Liver (tissue), 9 donors: ENCODE results near the gene ALB. TPM values are rescaled to one million over a fixed set of nuclear protein-coding genes. Genes with fewer than 3 reads are reported as not detected.

ENCODE experiments used
- DNase-seq: peaks from one replicate; pipeline ENCODE4 v3.0.0-alpha.2; 2017; ENCODE audit warnings: low spot score
- H3K27ac ChIP-seq, 2 donors: one replicate each; pipeline ENCODE4 v1.7.0; 2013; ENCODE audit warnings: inconsistent platforms in 2 of 2, low read length in 2 of 2, control low read depth in 1 of 2, low read depth in 1 of 2, mild to moderate bottlenecking in 1 of 2
- H3K27me3 ChIP-seq, 4 donors: one replicate each; pipeline versions ENCODE4 v1.6.1 to v1.7.0; 2013; ENCODE audit warnings: low read length in 3 of 4, inconsistent platforms in 1 of 4, mild to moderate bottlenecking in 1 of 4, moderate library complexity in 1 of 4; ENCODE audit not compliant: control insufficient read depth in 4 of 4, insufficient read depth in 4 of 4
- H3K36me3 ChIP-seq, 4 donors: one replicate each; pipeline versions ENCODE4 v1.6.1 to v1.7.0; 2013; ENCODE audit warnings: low read length in 3 of 4, mild to moderate bottlenecking in 3 of 4, low read depth in 1 of 4, moderate library complexity in 1 of 4; ENCODE audit not compliant: control insufficient read depth in 4 of 4, insufficient read depth in 3 of 4
- H3K4me1 ChIP-seq, 4 donors: one replicate each; pipeline versions ENCODE4 v1.6.1 to v1.7.0; 2013; ENCODE audit warnings: low read length in 3 of 4, mild to moderate bottlenecking in 3 of 4, moderate library complexity in 1 of 4; ENCODE audit not compliant: control insufficient read depth in 4 of 4, insufficient read depth in 4 of 4
- H3K4me3 ChIP-seq, 3 donors: one replicate each; pipeline versions ENCODE4 v1.6.1 to v1.7.0; 2013; ENCODE audit warnings: low read length in 3 of 3, control low read depth in 1 of 3, low read depth in 1 of 3, mild to moderate bottlenecking in 1 of 3
- H3K9ac ChIP-seq, 2 donors: one replicate each; pipeline ENCODE4 v1.7.0; 2013; ENCODE audit warnings: low read length in 2 of 2, mild to moderate bottlenecking in 2 of 2, moderate library complexity in 2 of 2, control low read depth in 1 of 2, low read depth in 1 of 2
- H3K9me3 ChIP-seq, 4 donors: one replicate each; pipeline versions ENCODE4 v1.6.1 to v1.7.0; 2013; ENCODE audit warnings: low read length in 3 of 4; ENCODE audit not compliant: control insufficient read depth in 4 of 4
- CTCF ChIP-seq: fragments of 150-350 bp; IDR thresholded peaks from 2 replicates; pipeline ENCODE4 v1.5.1; 2017; ENCODE audit warnings: improper control_type of control experiment, low read depth, low read length; ENCODE audit not compliant: missing input control
- EGR1 ChIP-seq, 2 donors: IDR thresholded peaks; 2 replicates each; pipeline ENCODE4 v1.6.1; 2016 to 2018; ENCODE audit warnings: antibody characterized with exemption in 2 of 2, low read depth in 2 of 2
- FOXA1 ChIP-seq: IDR thresholded peaks from 2 replicates; pipeline ENCODE4 v1.6.1; 2016; ENCODE audit warnings: antibody characterized with exemption
- FOXA2 ChIP-seq: IDR thresholded peaks from 2 replicates; pipeline ENCODE4 v1.6.1; 2016; ENCODE audit warnings: antibody characterized with exemption
- GABPA ChIP-seq, 2 donors: IDR thresholded peaks in 1 of 2; conservative IDR thresholded peaks in 1 of 2; 2 replicates each; pipeline ENCODE4 v1.6.1; 2016; ENCODE audit warnings: antibody characterized with exemption in 2 of 2, mild to moderate bottlenecking in 1 of 2, moderate library complexity in 1 of 2
- HNF4A ChIP-seq, 2 donors: conservative IDR thresholded peaks; 2 replicates each; pipeline ENCODE4 v1.6.1; 2016; ENCODE audit warnings: antibody characterized with exemption in 2 of 2, mild to moderate bottlenecking in 2 of 2
- HNF4G ChIP-seq: IDR thresholded peaks from 2 replicates; pipeline ENCODE4 v1.6.1; 2016; ENCODE audit warnings: antibody characterized with exemption
- JUND ChIP-seq, 2 donors: IDR thresholded peaks; 2 replicates each; pipeline ENCODE4 v1.6.1; 2016; ENCODE audit warnings: antibody characterized with exemption in 2 of 2
- NR2F2 ChIP-seq: IDR thresholded peaks from 2 replicates; pipeline ENCODE4 v1.6.1; 2016; ENCODE audit warnings: antibody characterized with exemption
- RAD21 ChIP-seq, 2 donors: IDR thresholded peaks; 2 replicates each; pipeline ENCODE4 v1.6.1; 2016; ENCODE audit warnings: antibody characterized with exemption in 2 of 2, mild to moderate bottlenecking in 2 of 2
- SP1 ChIP-seq: IDR thresholded peaks from 2 replicates; pipeline ENCODE4 v1.6.1; 2018; ENCODE audit warnings: antibody characterized with exemption, mild to moderate bottlenecking
- YY1 ChIP-seq: IDR thresholded peaks from 2 replicates; pipeline ENCODE4 v1.6.1; 2016; ENCODE audit warnings: antibody characterized with exemption, mild to moderate bottlenecking
- WGBS: extraction: QIAGEN DNeasy Blood & Tissue Kit; methylation state at CpG from one replicate; pipeline ENCODE4 v1.1.7; 2013; 5-methylcytosine and 5-hydroxymethylcytosine counted together
- polyA plus RNA-seq, 2 donors: library from polyadenylated mRNA; stranded (reverse) in 1 of 2; unstranded in 1 of 2; fragments of 200-250 nt in 1 of 2; fragments of >200 nt in 1 of 2; fragmentation: Nextera tagmentation in 1 of 2; extraction: Ambion mirVana in 1 of 2; gene quantifications; one replicate each; pipeline versions ENCODE4 v1.2.1 to v1.2.3, GENCODE V29; 2013 to 2015
- total RNA-seq, 2 donors: library from RNA; depleted of rRNA; stranded (reverse); fragments of >200 nt; gene quantifications; one replicate each; pipeline ENCODE4 v1.2.3, GENCODE V29; 2014
- TF ChIP-seq, protein P1 (sequence below): IDR thresholded peaks from 2 replicates; pipeline ENCODE4 v1.6.1; 2016; ENCODE audit warnings: antibody characterized with exemption
- TF ChIP-seq, protein P2 (sequence below): IDR thresholded peaks from 2 replicates; pipeline ENCODE4 v1.6.1; 2016; ENCODE audit warnings: antibody characterized with exemption
- donor health status: healthy.
- donor health status: healthy.
- donor health status: healthy.
- donor health status: healthy.
- donor health status: healthy.

Gene ALB
- total and polyA plus RNA-seq, 4 donors = 33,161 to 59,987 (median 35,513) TPM

DNA sequence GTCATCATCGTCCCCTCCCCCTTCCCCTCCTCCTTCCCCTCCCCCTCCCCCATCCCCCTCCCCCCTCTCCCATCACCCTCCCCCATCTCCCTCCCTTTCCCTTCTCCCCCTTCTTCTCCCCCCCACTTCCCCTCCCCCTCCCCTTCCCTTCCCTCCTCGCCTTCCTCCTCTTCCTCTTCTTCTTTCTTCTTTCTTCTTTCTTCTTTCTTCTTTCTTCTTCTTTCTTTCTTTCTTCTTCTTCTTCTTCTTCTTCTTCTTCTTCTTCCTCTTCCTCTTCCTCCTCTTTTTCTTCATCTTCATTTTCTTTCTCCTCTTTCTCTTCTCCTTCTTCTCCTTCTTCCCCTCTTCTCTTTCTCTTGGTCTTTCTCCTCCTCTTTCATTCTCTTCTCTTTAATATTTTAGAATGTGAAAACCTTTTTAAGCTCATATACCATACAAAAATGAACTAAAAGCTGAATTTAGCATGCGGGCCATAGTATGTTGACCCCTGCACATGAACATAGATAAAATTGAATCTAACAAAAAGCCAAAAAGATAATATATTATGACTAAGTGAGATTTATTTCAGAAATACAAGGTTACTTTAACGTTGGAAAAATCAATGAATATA is 56.9 kb downstream of the ALB start:
- Histone ChIP-seq H3K36me3 (no peaks in the 10 kb centered on the region), H3K9ac (no peak overlapping the region), H3K4me3 (no peak overlapping the region), H3K27ac (no peak overlapping the region), H3K4me1 (peaks cover 0 to 3% (median 0%) of the 10 kb centered on the region in 4 donors), H3K27me3 (no peaks in the 10 kb centered on the region), H3K9me3 (no peaks in the 10 kb centered on the region)
- DNase-seq = no peak
- 79% methylated on average over 4 of the region's 4 CpGs for WGBS
- TF ChIP-seq, protein P1, sequence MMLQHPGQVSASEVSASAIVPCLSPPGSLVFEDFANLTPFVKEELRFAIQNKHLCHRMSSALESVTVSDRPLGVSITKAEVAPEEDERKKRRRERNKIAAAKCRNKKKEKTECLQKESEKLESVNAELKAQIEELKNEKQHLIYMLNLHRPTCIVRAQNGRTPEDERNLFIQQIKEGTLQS = no peak
- no peak for TF ChIP-seq EGR1 (IDR thresholded peaks at IDR 0.05; ENCODE audit: low read depth in 2 of 2)
- no peak for TF ChIP-seq HNF4G
- TF ChIP-seq, protein P2, sequence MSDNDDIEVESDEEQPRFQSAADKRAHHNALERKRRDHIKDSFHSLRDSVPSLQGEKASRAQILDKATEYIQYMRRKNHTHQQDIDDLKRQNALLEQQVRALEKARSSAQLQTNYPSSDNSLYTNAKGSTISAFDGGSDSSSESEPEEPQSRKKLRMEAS = no peak
- TF ChIP-seq HNF4A (conservative IDR thresholded peaks at IDR 0.05) = no peak
- no peak for TF ChIP-seq FOXA1
- TF ChIP-seq YY1 = no peak
- no peak for TF ChIP-seq FOXA2
- no peak for TF ChIP-seq CTCF
- TF ChIP-seq NR2F2 = no peak

- no peaks in the 10 kb centered on the region for H3K4me1 ChIP-seq
- no peaks in the 10 kb centered on the region for H3K27me3 ChIP-seq
- WGBS = 97% methylated on average over 3 of the region's 3 CpGs
- no peaks in the 10 kb centered on the region for H3K36me3 ChIP-seq
- peaks cover 0 to 5% (median 0%) of the 10 kb centered on the region in 4 donors for H3K9me3 ChIP-seq
- TF ChIP-seq GABPA (IDR thresholded peaks at IDR 0.05 in 1 of 2, conservative IDR thresholded peaks at IDR 0.05 in 1 of 2) (no peak), RAD21 (IDR thresholded peaks at IDR 0.05) (no peak), SP1 (no peak)
- H3K4me3 ChIP-seq = no peak overlapping the region
- DNase-seq = no peak
- H3K27ac ChIP-seq = no peak overlapping the region
- H3K9ac ChIP-seq = no peak overlapping the region
Measured at GRCh38 chr4:73468170-73468569, 64.1 kb downstream of the ALB start.

DNA sequence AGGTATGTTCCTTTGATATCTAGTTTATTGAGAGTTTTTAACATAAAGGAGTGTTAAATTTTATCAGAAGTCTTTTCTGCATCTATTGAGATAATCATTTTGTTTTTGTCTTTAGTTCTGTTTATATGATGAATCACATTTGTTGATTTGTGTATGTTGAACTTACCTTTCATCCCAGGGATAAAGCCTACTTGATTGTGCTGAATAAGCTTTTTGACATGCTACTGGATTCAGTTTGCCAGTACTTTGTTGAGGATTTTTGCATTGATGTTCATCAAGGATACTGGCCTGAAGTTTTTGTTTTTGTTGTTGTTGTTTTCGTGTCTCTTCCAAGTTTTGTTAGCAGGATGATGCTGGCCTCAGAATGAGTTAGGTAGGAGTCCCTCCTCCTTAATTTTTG is 66.6 kb downstream of the ALB start:
- no peak overlapping the region for H3K9ac ChIP-seq
- no peaks in the 10 kb centered on the region for H3K4me1 ChIP-seq
- H3K9me3 ChIP-seq = peaks cover 0 to 11% (median 0%) of the 10 kb centered on the region in 4 donors
- TF ChIP-seq GABPA (IDR thresholded peaks at IDR 0.05 in 1 of 2, conservative IDR thresholded peaks at IDR 0.05 in 1 of 2) = no peak
- TF ChIP-seq EGR1 (IDR thresholded peaks at IDR 0.05; ENCODE audit: low read depth in 2 of 2) = no peak
- TF ChIP-seq JUND (IDR thresholded peaks at IDR 0.05) = no peak
- no peak for TF ChIP-seq NR2F2
- TF ChIP-seq, protein P2 = no peak
- TF ChIP-seq YY1 = no peak
- TF ChIP-seq HNF4A (conservative IDR thresholded peaks at IDR 0.05) = no peak
- TF ChIP-seq FOXA2 = no peak
- H3K36me3 ChIP-seq = no peaks in the 10 kb centered on the region
- H3K27ac ChIP-seq = no peak overlapping the region
- H3K27me3 ChIP-seq = no peaks in the 10 kb centered on the region
- no peak for DNase-seq
- 91% methylated on average over 1 of the region's 1 CpG for WGBS
- H3K4me3 ChIP-seq = no peak overlapping the region

Other genes with a start within 250 kb of the ALB start
- gene ANKRD17, start 145.5 kb upstream of the ALB start, total RNA-seq = 10 to 100 TPM; 25.5 to 38.5 TPM
- gene ANKRD17, start 145.5 kb upstream of the ALB start, polyA plus RNA-seq = 10 to 100 TPM; 11.6 to 13.8 TPM
- 1,000 to 10,000 TPM in 1 of 2 donors, 1 to 10 TPM in 1; 1.0 to 3,875 TPM for gene AFP, start 31.9 kb downstream of the ALB start, total RNA-seq
- 1 to 10 TPM; 2.2 to 9.1 TPM for gene AFP, start 31.9 kb downstream of the ALB start, polyA plus RNA-seq
- gene AFM, start 77.5 kb downstream of the ALB start, total RNA-seq = 100 to 1,000 TPM in 1 of 2 donors, 10 to 100 TPM in 1; 40.1 to 274 TPM
- 100 to 1,000 TPM in 1 of 2 donors, 10 to 100 TPM in 1; 96.3 to 232 TPM for gene AFM, start 77.5 kb downstream of the ALB start, polyA plus RNA-seq
- gene RASSF6, start 216.1 kb downstream of the ALB start, total RNA-seq = under 1 TPM; 0.08 to 0.09 TPM
- under 1 TPM; 0.15 to 0.38 TPM for gene RASSF6, start 216.1 kb downstream of the ALB start, polyA plus RNA-seq